HCT116 (cell line): ENCODE measurements around the gene SH3GL2. TPM values are rescaled to one million over a fixed set of nuclear protein-coding genes. Genes with fewer than 3 reads are reported as not detected.

Source experiments
- ATAC-seq: fragments of 200-7000 bp; cut with Tn5 transposase; 2 replicates; pipeline ENCODE4 v1.9.1; 2020; ENCODE audit warnings: mild to moderate bottlenecking, moderate library complexity
- BruUV-seq: library from RNA; stranded (reverse); fragments of 400-500 nt; replicated peaks from 2 replicates; lab custom pipeline; 2021; lab: Mats Ljungman, UMichigan
- CTCF ChIA-PET: fragments of 300-600 bp; sonication (Branson Sonifier 250); formaldehyde crosslinking; loops from one replicate; lab custom pipeline; 2021; ENCODE audit warnings: antibody characterized with exemption; lab: Charles Lee
- POLR2A ChIA-PET: fragments of 300-600, 350-600 bp; sonication (Branson Sonifier 250); formaldehyde crosslinking; loops from one replicate; lab custom pipeline; 2021; ENCODE audit warnings: antibody characterized with exemption; lab: Charles Lee
- RAD21 ChIA-PET, 2 experiments: fragments of 300-600 bp; sonication (Branson Sonifier 250); formaldehyde crosslinking; loops; one replicate each; lab custom pipeline; 2023; ENCODE audit warnings: low total read pairs in 2 of 2; ENCODE audit not compliant: uncharacterized antibody in 2 of 2, unreplicated experiment in 2 of 2, low non-redundant PET in 1 of 2; lab: Charles Lee
- DNase-seq: peaks from one replicate; pipeline ENCODE4 v3.0.0-alpha.2; 2010; ENCODE audit warnings: low read depth, low spot score
- H2AFZ ChIP-seq: fragments of 200-600 bp; shearing (Covaris generic), sonication (generic); 2 replicates; pipeline ENCODE4 v1.6.1; 2017; ENCODE audit warnings: low read depth, mixed run types, mixed read lengths, antibody characterized with exemption, low read length; ENCODE audit not compliant: poor library complexity, severe bottlenecking
- H3K27ac ChIP-seq: 2 replicates; pipeline ENCODE4 v1.5.1; 2012; ENCODE audit warnings: low read depth, low read length
- H3K27me3 ChIP-seq: fragments of 200-600 bp; sonication (generic); 2 replicates; pipeline ENCODE4 v1.6.1; 2016; ENCODE audit warnings: mixed run types, low read length, mixed read lengths; ENCODE audit not compliant: insufficient read depth
- H3K36me3 ChIP-seq, 2 experiments: fragments of 200-500 bp in 1 of 2; fragments of 200-600 bp in 1 of 2; sonication (Bioruptor generic) in 1 of 2; sonication (generic) in 1 of 2; 2 replicates each; pipeline versions ENCODE4 v1.5.1 to v1.6.1; 2014 to 2016; ENCODE audit warnings: low read length in 2 of 2, inconsistent platforms in 1 of 2, mixed read lengths in 1 of 2, mixed run types in 1 of 2; ENCODE audit not compliant: insufficient read depth in 2 of 2, control insufficient read depth in 1 of 2
- H3K4me1 ChIP-seq, 2 experiments: fragments of 200-600 bp in 1 of 2; sonication (generic) in 1 of 2; 2 replicates each; pipeline versions ENCODE4 v1.5.1 to v1.6.1; 2012 to 2017; ENCODE audit warnings: low read length in 2 of 2, inconsistent platforms in 1 of 2, mild to moderate bottlenecking in 1 of 2, mixed read lengths in 1 of 2, mixed run types in 1 of 2, moderate library complexity in 1 of 2; ENCODE audit not compliant: insufficient read depth in 2 of 2, control insufficient read depth in 1 of 2
- H3K4me2 ChIP-seq: fragments of 200-600 bp; sonication (generic); 2 replicates; pipeline ENCODE4 v1.6.1; 2017; ENCODE audit warnings: mixed run types, low read length, mixed read lengths
- H3K4me3 ChIP-seq, 2 experiments: fragments of 200-600 bp in 1 of 2; sonication (generic) in 1 of 2; replicated peaks in 1 of 2; 2 replicates each; pipeline ENCODE4 v1.5.1; 2011 to 2016; ENCODE audit warnings: low read length in 2 of 2, control low read depth in 1 of 2, low read depth in 1 of 2, mild to moderate bottlenecking in 1 of 2, mixed read lengths in 1 of 2, mixed run types in 1 of 2
- H3K79me2 ChIP-seq: fragments of 200-600 bp; sonication (generic); 2 replicates; pipeline ENCODE4 v1.6.1; 2017; ENCODE audit warnings: mild to moderate bottlenecking, mixed run types, low read length, moderate library complexity, mixed read lengths; ENCODE audit not compliant: insufficient read depth
- H3K9ac ChIP-seq: fragments of 200-600 bp; sonication (generic); 2 replicates; pipeline ENCODE4 v1.6.1; 2016; ENCODE audit warnings: low read length, mixed read lengths
- H3K9me2 ChIP-seq: fragments of 200-600 bp; sonication (generic), shearing (Covaris generic); 2 replicates; pipeline ENCODE4 v1.6.1; 2017; ENCODE audit warnings: mixed run types, mild to moderate bottlenecking, moderate library complexity; ENCODE audit not compliant: insufficient read depth
- H3K9me3 ChIP-seq, 2 experiments: fragments of 200-500 bp in 1 of 2; fragments of 200-600 bp in 1 of 2; sonication (Bioruptor generic) in 1 of 2; sonication (generic) in 1 of 2; 2 replicates each; pipeline ENCODE4 v1.6.1; 2014 to 2017; ENCODE audit warnings: low read length in 2 of 2, mixed read lengths in 2 of 2, inconsistent platforms in 1 of 2, low read depth in 1 of 2, mild to moderate bottlenecking in 1 of 2, mixed run types in 1 of 2, moderate library complexity in 1 of 2; ENCODE audit not compliant: control insufficient read depth in 1 of 2, insufficient read depth in 1 of 2
- H4K20me1 ChIP-seq: fragments of 200-600 bp; sonication (generic), shearing (Covaris generic); 2 replicates; pipeline ENCODE4 v1.6.1; 2017; ENCODE audit warnings: mixed run types, mild to moderate bottlenecking, moderate library complexity; ENCODE audit not compliant: insufficient read depth
- ATF3 ChIP-seq: IDR thresholded peaks from 2 replicates; pipeline ENCODE4 v1.6.1; 2012
- CBX3 ChIP-seq: IDR thresholded peaks from 2 replicates; pipeline ENCODE4 v1.6.1; 2012; ENCODE audit warnings: low read depth
- CEBPB ChIP-seq: IDR thresholded peaks from 2 replicates; pipeline ENCODE4 v1.6.1; 2012; ENCODE audit warnings: low read depth
- CTCF ChIP-seq, 3 experiments: fragments of 200-600 bp in 1 of 3; sonication (generic) in 1 of 3; IDR thresholded peaks in 2 of 3; conservative IDR thresholded peaks in 1 of 3; 2 replicates each; pipeline ENCODE4 v1.5.1; 2012 to 2017; ENCODE audit warnings: low read depth in 2 of 3, low read length in 2 of 3, antibody characterized with exemption in 1 of 3, borderline replicate concordance in 1 of 3, control low read depth in 1 of 3, mild to moderate bottlenecking in 1 of 3, mixed read lengths in 1 of 3, mixed run types in 1 of 3, moderate library complexity in 1 of 3; ENCODE audit not compliant: insufficient read depth in 1 of 3
- EGR1 ChIP-seq: IDR thresholded peaks from 2 replicates; pipeline ENCODE4 v1.6.1; 2012; ENCODE audit warnings: low read depth
- ELF1 ChIP-seq: IDR thresholded peaks from 2 replicates; pipeline ENCODE4 v1.6.1; 2012; ENCODE audit warnings: low read depth, borderline replicate concordance
- EZH2 ChIP-seq: fragments of 200-600 bp; sonication (generic); IDR thresholded peaks from 2 replicates; pipeline ENCODE4 v1.6.1; 2017; ENCODE audit warnings: antibody characterized with exemption, mixed run types
- EZH2phosphoT487 ChIP-seq: fragments of 200-600 bp; IDR thresholded peaks from 2 replicates; pipeline ENCODE4 v1.6.1; 2018; ENCODE audit warnings: antibody characterized with exemption, borderline replicate concordance
- FOSL1 ChIP-seq: IDR thresholded peaks from 2 replicates; pipeline ENCODE4 v1.6.1; 2012; ENCODE audit warnings: low read depth
- JUND ChIP-seq: IDR thresholded peaks from 2 replicates; pipeline ENCODE4 v1.6.1; 2012
- MAX ChIP-seq: IDR thresholded peaks from 2 replicates; pipeline ENCODE4 v1.6.1; 2012
- POLR2AphosphoS5 ChIP-seq: IDR thresholded peaks from 2 replicates; pipeline ENCODE4 v1.6.1; 2011; ENCODE audit warnings: mild to moderate bottlenecking, low read depth, low read length, moderate library complexity
- RAD21 ChIP-seq: IDR thresholded peaks from 2 replicates; pipeline ENCODE4 v1.6.1; 2012; ENCODE audit warnings: low read depth, mild to moderate bottlenecking
- REST ChIP-seq: IDR thresholded peaks from 2 replicates; pipeline ENCODE4 v1.6.1; 2012; ENCODE audit warnings: low read depth
- SIN3A ChIP-seq: IDR thresholded peaks from 2 replicates; pipeline ENCODE4 v1.6.1; 2012; ENCODE audit warnings: low read depth
- SP1 ChIP-seq: IDR thresholded peaks from 2 replicates; pipeline ENCODE4 v1.6.1; 2012; ENCODE audit warnings: low read depth
- TCF7L2 ChIP-seq: IDR thresholded peaks from 2 replicates; pipeline ENCODE4 v1.7.0; 2011; ENCODE audit warnings: borderline replicate concordance, inconsistent platforms; ENCODE audit not compliant: insufficient read depth, insufficient read length; ENCODE audit errors: extremely low read depth
- YY1 ChIP-seq: IDR thresholded peaks from 2 replicates; pipeline ENCODE4 v1.6.1; 2011; ENCODE audit warnings: low read length, low read depth, moderate library complexity, mild to moderate bottlenecking; ENCODE audit not compliant: insufficient replicate concordance; ENCODE audit errors: extremely low read depth
- ZFX ChIP-seq: fragments of 450-650 bp; IDR thresholded peaks from 2 replicates; pipeline ENCODE4 v1.6.1; 2017
- ZNF274 ChIP-seq: fragments of 200-500 bp; sonication (Bioruptor generic); IDR thresholded peaks from 2 replicates; pipeline ENCODE4 v1.6.1; 2014; ENCODE audit warnings: mild to moderate bottlenecking, low read depth, low read length, inconsistent platforms
- intact Hi-C: fragments of 100-400 bp; cut with micrococcal nuclease; formaldehyde crosslinking; loops from 2 replicates; pipeline ENCODE4 v1.10.0; 2022
- total RNA-seq: library from RNA; stranded (reverse); gene quantifications from one replicate; pipeline ENCODE4 v1.2.1, GENCODE V29; 2021; ENCODE audit not compliant: unreplicated experiment

The SH3GL2 gene
- total RNA-seq, 1 experiment from 2014 or later: not detected

GRCh38 chr9:17611917-17612316 lies 33.1 kb downstream of the SH3GL2 start:
- Histone ChIP-seq H3K9ac (no peak overlapping the region), H4K20me1 (no peaks in the 10 kb centered on the region), H3K9me2 (no peaks in the 10 kb centered on the region), H3K4me2 (no peak overlapping the region), H3K36me3 (no peaks in the 10 kb centered on the region), H2AFZ (no peak overlapping the region), H3K27me3 (peaks cover 6% of the 10 kb centered on the region; the same call in 1 of the 2 replicates), H3K9me3 (no peaks in the 10 kb centered on the region), H3K4me1 (no peaks in the 10 kb centered on the region), H3K27ac (no peak overlapping the region), H3K79me2 (no peaks in the 10 kb centered on the region), H3K4me3 (no peak overlapping the region)
- TF ChIP-seq MAX (no peak), CBX3 (no peak), CTCF (IDR thresholded peaks at IDR 0.05 in 2 of 3, conservative IDR thresholded peaks at IDR 0.05 in 1 of 3; ENCODE audit: borderline replicate concordance in 1 of 3, insufficient read depth in 1 of 3, low read depth in 2 of 3, low read length in 2 of 3) (no peak), ZNF274 (no peak), FOSL1 (no peak), EGR1 (no peak), SIN3A (no peak), REST (no peak), ELF1 (no peak), POLR2AphosphoS5 (no peak), EZH2 (no peak), SP1 (no peak), RAD21 (no peak), ATF3 (no peak), YY1 (no peak), ZFX (no peak), TCF7L2 (no peak), EZH2phosphoT487 (no peak), JUND (no peak), CEBPB (no peak)
- ChIA-PET CTCF (no interaction called here), POLR2A (no interaction called here), RAD21 (no interaction called here)
- ATAC-seq (no peak), DNase-seq (no peak)
- BruUV-seq: no TSS peak
- intact Hi-C loops: no loop called here
